HepG2 (cell line): ENCODE measurements around the gene CD6. TPM values are rescaled to one million over a fixed set of nuclear protein-coding genes. Genes with fewer than 3 reads are reported as not detected.

ENCODE experiments used
- GATA4 ChIP-seq: sonication (generic); IDR thresholded peaks from 2 replicates; pipeline ENCODE4 v1.6.1; 2016; ENCODE audit warnings: antibody characterized with exemption, low read depth, borderline replicate concordance
- HNF4G ChIP-seq, 2 experiments: sonication (generic) in 1 of 2; formaldehyde crosslinking in 1 of 2; IDR thresholded peaks; 2 replicates each; pipeline versions ENCODE4 v1.4.0 to v1.6.1; 2011 to 2020; ENCODE audit warnings: borderline replicate concordance in 2 of 2, low read depth in 2 of 2, mild to moderate bottlenecking in 2 of 2, low read length in 1 of 2, missing genetic modification reagents in 1 of 2, moderate library complexity in 1 of 2
- HNRNPK ChIP-seq: fragments of 200-400 bp; formaldehyde crosslinking; IDR thresholded peaks from 2 replicates; pipeline ENCODE4 v1.6.1; 2018; ENCODE audit warnings: low read length, low read depth, moderate library complexity, mild to moderate bottlenecking; ENCODE audit not compliant: poor library complexity, severe bottlenecking
- JUNB ChIP-seq: sonication (generic); formaldehyde crosslinking; IDR thresholded peaks from 2 replicates; pipeline ENCODE4 v1.8.0; 2022; ENCODE audit warnings: missing genetic modification reagents, mild to moderate bottlenecking, borderline replicate concordance
- KLF11 ChIP-seq: IDR thresholded peaks from 2 replicates; pipeline ENCODE4 v1.6.1; 2016; ENCODE audit warnings: missing compliant biosample characterization
- RORA ChIP-seq: sonication (generic); formaldehyde crosslinking; IDR thresholded peaks from 2 replicates; pipeline ENCODE4 v1.5.0; 2020; ENCODE audit warnings: mild to moderate bottlenecking, missing genetic modification reagents, moderate library complexity
- SMAD1 ChIP-seq: sonication (generic); formaldehyde crosslinking; IDR thresholded peaks from 2 replicates; pipeline ENCODE4 v1.4.0; 2020; ENCODE audit warnings: missing genetic modification reagents, low read depth, mild to moderate bottlenecking, borderline replicate concordance
- ZNF383 ChIP-seq: sonication (generic); formaldehyde crosslinking; IDR thresholded peaks from 2 replicates; pipeline ENCODE4 v1.4.0; 2020; ENCODE audit warnings: missing genetic modification reagents, mild to moderate bottlenecking, borderline replicate concordance
- ZNF572 ChIP-seq: sonication (generic); formaldehyde crosslinking; IDR thresholded peaks from 2 replicates; pipeline ENCODE4 v1.5.1; 2020; ENCODE audit warnings: mild to moderate bottlenecking, missing genetic modification reagents
- polyA plus RNA-seq, 8 experiments: library from polyadenylated mRNA; depleted of rRNA in 3 of 8; stranded (reverse) in 7 of 8; unstranded in 1 of 8; fragments of >200 nt; fragmentation: Illumina TruSeq in 4 of 8; extraction: Trizol in 4 of 8; gene quantifications; 2 replicates each; pipeline versions ENCODE4 v1.2.1 to v1.2.3, GENCODE V29; 2011 to 2016; ENCODE audit warnings: low read depth in 4 of 8, missing spikeins in 1 of 8, mixed read lengths in 1 of 8; ENCODE audit not compliant: insufficient read depth in 1 of 8
- total RNA-seq, 5 experiments: library from RNA; depleted of rRNA; stranded (reverse); fragments of >200 nt; fragmentation: Illumina TruSeq; extraction: Trizol; gene quantifications; 2 replicates each; pipeline ENCODE4 v1.2.3, GENCODE V29; 2016; ENCODE audit warnings: low read depth in 1 of 5
- TF ChIP-seq, protein P1 (sequence below): sonication (generic); formaldehyde crosslinking; IDR thresholded peaks from 2 replicates; pipeline ENCODE4 v1.5.0; 2020; ENCODE audit warnings: mild to moderate bottlenecking, missing genetic modification reagents, borderline replicate concordance
- TF ChIP-seq, protein P2 (sequence below): sonication (generic); formaldehyde crosslinking; IDR thresholded peaks from 2 replicates; pipeline ENCODE4 v1.4.0; 2020; ENCODE audit warnings: missing genetic modification reagents, borderline replicate concordance
- TF ChIP-seq, protein P3 (sequence below): sonication (generic); formaldehyde crosslinking; IDR thresholded peaks from 2 replicates; pipeline ENCODE4 v1.4.0; 2020; ENCODE audit warnings: missing genetic modification reagents, borderline replicate concordance
- TF ChIP-seq, protein P4 (sequence below): sonication (generic); formaldehyde crosslinking; IDR thresholded peaks from 2 replicates; pipeline ENCODE4 v1.4.0; 2020; ENCODE audit warnings: mild to moderate bottlenecking, missing genetic modification reagents, borderline replicate concordance

Gene CD6
- total and polyA plus RNA-seq, 2 of the 13 experiments (the other 11 are each of a cell fraction or from before 2014, with no cell fraction given) = not detected

DNA sequence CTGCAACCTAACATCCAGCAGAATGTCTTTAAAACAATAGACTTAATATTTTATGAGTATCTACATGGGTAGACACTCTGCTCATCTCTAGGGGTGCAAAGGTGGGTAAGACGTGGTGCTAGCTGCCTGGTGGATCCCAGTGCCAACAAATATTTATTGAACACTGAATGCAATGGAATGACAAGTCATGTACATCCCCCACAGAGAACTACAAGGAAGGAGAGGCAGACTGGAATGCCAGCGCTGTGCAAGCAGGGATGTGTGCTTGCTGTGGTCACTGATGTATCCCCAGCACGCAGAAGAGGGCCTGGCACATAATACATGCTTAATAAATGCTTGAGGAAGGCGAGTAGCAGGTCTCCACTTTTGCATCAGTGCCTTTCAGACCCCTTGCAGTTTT lies 61.9 kb downstream of the CD6 start (continued):
- TF ChIP-seq, protein P1, sequence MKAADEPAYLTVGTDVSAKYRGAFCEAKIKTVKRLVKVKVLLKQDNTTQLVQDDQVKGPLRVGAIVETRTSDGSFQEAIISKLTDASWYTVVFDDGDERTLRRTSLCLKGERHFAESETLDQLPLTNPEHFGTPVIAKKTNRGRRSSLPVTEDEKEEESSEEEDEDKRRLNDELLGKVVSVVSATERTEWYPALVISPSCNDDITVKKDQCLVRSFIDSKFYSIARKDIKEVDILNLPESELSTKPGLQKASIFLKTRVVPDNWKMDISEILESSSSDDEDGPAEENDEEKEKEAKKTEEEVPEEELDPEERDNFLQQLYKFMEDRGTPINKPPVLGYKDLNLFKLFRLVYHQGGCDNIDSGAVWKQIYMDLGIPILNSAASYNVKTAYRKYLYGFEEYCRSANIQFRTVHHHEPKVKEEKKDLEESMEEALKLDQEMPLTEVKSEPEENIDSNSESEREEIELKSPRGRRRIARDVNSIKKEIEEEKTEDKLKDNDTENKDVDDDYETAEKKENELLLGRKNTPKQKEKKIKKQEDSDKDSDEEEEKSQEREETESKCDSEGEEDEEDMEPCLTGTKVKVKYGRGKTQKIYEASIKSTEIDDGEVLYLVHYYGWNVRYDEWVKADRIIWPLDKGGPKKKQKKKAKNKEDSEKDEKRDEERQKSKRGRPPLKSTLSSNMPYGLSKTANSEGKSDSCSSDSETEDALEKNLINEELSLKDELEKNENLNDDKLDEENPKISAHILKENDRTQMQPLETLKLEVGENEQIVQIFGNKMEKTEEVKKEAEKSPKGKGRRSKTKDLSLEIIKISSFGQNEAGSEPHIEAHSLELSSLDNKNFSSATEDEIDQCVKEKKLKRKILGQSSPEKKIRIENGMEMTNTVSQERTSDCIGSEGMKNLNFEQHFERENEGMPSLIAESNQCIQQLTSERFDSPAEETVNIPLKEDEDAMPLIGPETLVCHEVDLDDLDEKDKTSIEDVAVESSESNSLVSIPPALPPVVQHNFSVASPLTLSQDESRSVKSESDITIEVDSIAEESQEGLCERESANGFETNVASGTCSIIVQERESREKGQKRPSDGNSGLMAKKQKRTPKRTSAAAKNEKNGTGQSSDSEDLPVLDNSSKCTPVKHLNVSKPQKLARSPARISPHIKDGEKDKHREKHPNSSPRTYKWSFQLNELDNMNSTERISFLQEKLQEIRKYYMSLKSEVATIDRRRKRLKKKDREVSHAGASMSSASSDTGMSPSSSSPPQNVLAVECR (CRISPR knock-in tag) = no peak
- TF ChIP-seq, protein P2, sequence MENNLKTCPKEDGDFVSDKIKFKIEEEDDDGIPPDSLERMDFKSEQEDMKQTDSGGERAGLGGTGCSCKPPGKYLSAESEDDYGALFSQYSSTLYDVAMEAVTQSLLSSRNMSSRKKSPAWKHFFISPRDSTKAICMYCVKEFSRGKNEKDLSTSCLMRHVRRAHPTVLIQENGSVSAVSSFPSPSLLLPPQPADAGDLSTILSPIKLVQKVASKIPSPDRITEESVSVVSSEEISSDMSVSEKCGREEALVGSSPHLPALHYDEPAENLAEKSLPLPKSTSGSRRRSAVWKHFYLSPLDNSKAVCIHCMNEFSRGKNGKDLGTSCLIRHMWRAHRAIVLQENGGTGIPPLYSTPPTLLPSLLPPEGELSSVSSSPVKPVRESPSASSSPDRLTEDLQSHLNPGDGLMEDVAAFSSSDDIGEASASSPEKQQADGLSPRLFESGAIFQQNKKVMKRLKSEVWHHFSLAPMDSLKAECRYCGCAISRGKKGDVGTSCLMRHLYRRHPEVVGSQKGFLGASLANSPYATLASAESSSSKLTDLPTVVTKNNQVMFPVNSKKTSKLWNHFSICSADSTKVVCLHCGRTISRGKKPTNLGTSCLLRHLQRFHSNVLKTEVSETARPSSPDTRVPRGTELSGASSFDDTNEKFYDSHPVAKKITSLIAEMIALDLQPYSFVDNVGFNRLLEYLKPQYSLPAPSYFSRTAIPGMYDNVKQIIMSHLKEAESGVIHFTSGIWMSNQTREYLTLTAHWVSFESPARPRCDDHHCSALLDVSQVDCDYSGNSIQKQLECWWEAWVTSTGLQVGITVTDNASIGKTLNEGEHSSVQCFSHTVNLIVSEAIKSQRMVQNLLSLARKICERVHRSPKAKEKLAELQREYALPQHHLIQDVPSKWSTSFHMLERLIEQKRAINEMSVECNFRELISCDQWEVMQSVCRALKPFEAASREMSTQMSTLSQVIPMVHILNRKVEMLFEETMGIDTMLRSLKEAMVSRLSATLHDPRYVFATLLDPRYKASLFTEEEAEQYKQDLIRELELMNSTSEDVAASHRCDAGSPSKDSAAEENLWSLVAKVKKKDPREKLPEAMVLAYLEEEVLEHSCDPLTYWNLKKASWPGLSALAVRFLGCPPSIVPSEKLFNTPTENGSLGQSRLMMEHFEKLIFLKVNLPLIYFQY (CRISPR knock-in tag) = no peak
- TF ChIP-seq JUNB = no peak
- TF ChIP-seq, protein P3, sequence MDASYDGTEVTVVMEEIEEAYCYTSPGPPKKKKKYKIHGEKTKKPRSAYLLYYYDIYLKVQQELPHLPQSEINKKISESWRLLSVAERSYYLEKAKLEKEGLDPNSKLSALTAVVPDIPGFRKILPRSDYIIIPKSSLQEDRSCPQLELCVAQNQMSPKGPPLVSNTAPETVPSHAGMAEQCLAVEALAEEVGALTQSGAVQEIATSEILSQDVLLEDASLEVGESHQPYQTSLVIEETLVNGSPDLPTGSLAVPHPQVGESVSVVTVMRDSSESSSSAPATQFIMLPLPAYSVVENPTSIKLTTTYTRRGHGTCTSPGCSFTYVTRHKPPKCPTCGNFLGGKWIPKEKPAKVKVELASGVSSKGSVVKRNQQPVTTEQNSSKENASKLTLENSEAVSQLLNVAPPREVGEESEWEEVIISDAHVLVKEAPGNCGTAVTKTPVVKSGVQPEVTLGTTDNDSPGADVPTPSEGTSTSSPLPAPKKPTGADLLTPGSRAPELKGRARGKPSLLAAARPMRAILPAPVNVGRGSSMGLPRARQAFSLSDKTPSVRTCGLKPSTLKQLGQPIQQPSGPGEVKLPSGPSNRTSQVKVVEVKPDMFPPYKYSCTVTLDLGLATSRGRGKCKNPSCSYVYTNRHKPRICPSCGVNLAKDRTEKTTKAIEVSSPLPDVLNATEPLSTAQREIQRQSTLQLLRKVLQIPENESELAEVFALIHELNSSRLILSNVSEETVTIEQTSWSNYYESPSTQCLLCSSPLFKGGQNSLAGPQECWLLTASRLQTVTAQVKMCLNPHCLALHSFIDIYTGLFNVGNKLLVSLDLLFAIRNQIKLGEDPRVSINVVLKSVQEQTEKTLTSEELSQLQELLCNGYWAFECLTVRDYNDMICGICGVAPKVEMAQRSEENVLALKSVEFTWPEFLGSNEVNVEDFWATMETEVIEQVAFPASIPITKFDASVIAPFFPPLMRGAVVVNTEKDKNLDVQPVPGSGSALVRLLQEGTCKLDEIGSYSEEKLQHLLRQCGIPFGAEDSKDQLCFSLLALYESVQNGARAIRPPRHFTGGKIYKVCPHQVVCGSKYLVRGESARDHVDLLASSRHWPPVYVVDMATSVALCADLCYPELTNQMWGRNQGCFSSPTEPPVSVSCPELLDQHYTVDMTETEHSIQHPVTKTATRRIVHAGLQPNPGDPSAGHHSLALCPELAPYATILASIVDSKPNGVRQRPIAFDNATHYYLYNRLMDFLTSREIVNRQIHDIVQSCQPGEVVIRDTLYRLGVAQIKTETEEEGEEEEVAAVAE = no peak
- no peak for TF ChIP-seq KLF11
- no peak for TF ChIP-seq GATA4
- no peak for TF ChIP-seq HNF4G (IDR thresholded peaks at IDR 0.05; ENCODE audit: borderline replicate concordance, low read depth, low read length)
- TF ChIP-seq HNF4G (CRISPR knock-in tag; IDR thresholded peaks at IDR 0.05; ENCODE audit: borderline replicate concordance, low read depth) = no peak
- TF ChIP-seq, protein P4, sequence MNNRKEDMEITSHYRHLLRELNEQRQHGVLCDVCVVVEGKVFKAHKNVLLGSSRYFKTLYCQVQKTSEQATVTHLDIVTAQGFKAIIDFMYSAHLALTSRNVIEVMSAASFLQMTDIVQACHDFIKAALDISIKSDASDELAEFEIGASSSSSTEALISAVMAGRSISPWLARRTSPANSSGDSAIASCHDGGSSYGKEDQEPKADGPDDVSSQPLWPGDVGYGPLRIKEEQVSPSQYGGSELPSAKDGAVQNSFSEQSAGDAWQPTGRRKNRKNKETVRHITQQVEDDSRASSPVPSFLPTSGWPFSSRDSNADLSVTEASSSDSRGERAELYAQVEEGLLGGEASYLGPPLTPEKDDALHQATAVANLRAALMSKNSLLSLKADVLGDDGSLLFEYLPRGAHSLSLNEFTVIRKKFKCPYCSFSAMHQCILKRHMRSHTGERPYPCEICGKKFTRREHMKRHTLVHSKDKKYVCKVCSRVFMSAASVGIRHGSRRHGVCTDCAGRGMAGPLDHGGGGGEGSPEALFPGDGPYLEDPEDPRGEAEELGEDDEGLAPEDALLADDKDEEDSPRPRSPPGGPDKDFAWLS (CRISPR knock-in tag) = no peak
- TF ChIP-seq HNRNPK = no peak
- TF ChIP-seq SMAD1 (CRISPR knock-in tag) = no peak
- TF ChIP-seq RORA (CRISPR knock-in tag) = no peak
- no peak for TF ChIP-seq ZNF572 (CRISPR knock-in tag)
- TF ChIP-seq ZNF383 = no peak
